HepG2 (cell line): ENCODE data around the gene DPAGT1. TPM values are rescaled to one million over a fixed set of nuclear protein-coding genes. Genes with fewer than 3 reads are reported as not detected.

Experiments
- BATF2 ChIP-seq: sonication (generic); formaldehyde crosslinking; IDR thresholded peaks from 2 replicates; pipeline ENCODE4 v1.8.0; 2022; ENCODE audit warnings: mild to moderate bottlenecking, missing genetic modification reagents, moderate library complexity
- KAT8 ChIP-seq: IDR thresholded peaks from 2 replicates; pipeline ENCODE4 v1.6.1; 2016; ENCODE audit warnings: missing genetic modification reagents, missing compliant biosample characterization
- KMT2A ChIP-seq: sonication (generic); formaldehyde crosslinking; IDR thresholded peaks from 2 replicates; pipeline ENCODE4 v1.4.0; 2020; ENCODE audit warnings: missing genetic modification reagents
- MIER3 ChIP-seq: IDR thresholded peaks from 2 replicates; pipeline ENCODE4 v1.6.1; 2016; ENCODE audit warnings: missing compliant biosample characterization, borderline replicate concordance
- NFYC ChIP-seq: IDR thresholded peaks from 2 replicates; pipeline ENCODE4 v1.6.1; 2016; ENCODE audit warnings: missing genetic modification reagents, missing compliant biosample characterization
- PAWR ChIP-seq: sonication (generic); formaldehyde crosslinking; IDR thresholded peaks from 2 replicates; pipeline ENCODE4 v1.4.0; 2020; ENCODE audit warnings: missing genetic modification reagents, mild to moderate bottlenecking, borderline replicate concordance
- SAP130 ChIP-seq: IDR thresholded peaks from 2 replicates; pipeline ENCODE4 v1.6.1; 2016; ENCODE audit warnings: low read depth
- TEAD2 ChIP-seq: sonication (generic); formaldehyde crosslinking; IDR thresholded peaks from 2 replicates; pipeline ENCODE4 v1.9.0; 2021; ENCODE audit warnings: missing genetic modification reagents
- YY1 ChIP-seq: IDR thresholded peaks from 2 replicates; pipeline ENCODE4 v1.6.1; 2011; ENCODE audit warnings: low read length, low read depth, moderate library complexity, mild to moderate bottlenecking; ENCODE audit not compliant: insufficient read depth, insufficient replicate concordance
- ZBTB26 ChIP-seq: IDR thresholded peaks from 2 replicates; pipeline ENCODE4 v1.6.1; 2016; ENCODE audit warnings: missing compliant biosample characterization, missing genetic modification reagents, borderline replicate concordance
- ZFP36L2 ChIP-seq: sonication (generic); formaldehyde crosslinking; IDR thresholded peaks from 2 replicates; pipeline ENCODE4 v1.4.0; 2020; ENCODE audit warnings: missing genetic modification reagents
- ZNF230 ChIP-seq: sonication (generic); formaldehyde crosslinking; IDR thresholded peaks from 2 replicates; pipeline ENCODE4 v1.4.0; 2020; ENCODE audit warnings: mild to moderate bottlenecking, missing genetic modification reagents
- ZNF253 ChIP-seq: sonication (generic); formaldehyde crosslinking; IDR thresholded peaks from 2 replicates; pipeline ENCODE4 v1.8.0; 2022; ENCODE audit warnings: mild to moderate bottlenecking, missing genetic modification reagents, borderline replicate concordance
- ZNF260 ChIP-seq: sonication (generic); formaldehyde crosslinking; IDR thresholded peaks from 2 replicates; pipeline ENCODE4 v1.4.0; 2020; ENCODE audit warnings: missing genetic modification reagents, low read depth, mild to moderate bottlenecking, borderline replicate concordance
- polyA plus RNA-seq, 8 experiments: library from polyadenylated mRNA; depleted of rRNA in 3 of 8; stranded (reverse) in 7 of 8; unstranded in 1 of 8; fragments of >200 nt; fragmentation: Illumina TruSeq in 4 of 8; extraction: Trizol in 4 of 8; gene quantifications; 2 replicates each; pipeline versions ENCODE4 v1.2.1 to v1.2.3, GENCODE V29; 2011 to 2016; ENCODE audit warnings: low read depth in 4 of 8, missing spikeins in 1 of 8, mixed read lengths in 1 of 8; ENCODE audit not compliant: insufficient read depth in 1 of 8
- total RNA-seq, 5 experiments: library from RNA; depleted of rRNA; stranded (reverse); fragments of >200 nt; fragmentation: Illumina TruSeq; extraction: Trizol; gene quantifications; 2 replicates each; pipeline ENCODE4 v1.2.3, GENCODE V29; 2016; ENCODE audit warnings: low read depth in 1 of 5
- TF ChIP-seq, protein P1 (sequence below): IDR thresholded peaks from 2 replicates; pipeline ENCODE4 v1.6.1; 2016; ENCODE audit warnings: low read depth, missing genetic modification reagents, missing compliant biosample characterization
- TF ChIP-seq, protein P2 (sequence below): sonication (generic); formaldehyde crosslinking; IDR thresholded peaks from 2 replicates; pipeline ENCODE4 v1.4.0; 2020; ENCODE audit warnings: missing genetic modification reagents, borderline replicate concordance

DPAGT1 gene
- total and polyA plus RNA-seq, 2 of the 13 experiments (the other 11 are each of a cell fraction or from before 2014, with no cell fraction given) = 37.6 to 70.7 TPM

GRCh38 chr11:119121008-119121810 is 19.6 kb upstream of the DPAGT1 start, which contains the start of gene HINFP (continued):
- TF ChIP-seq MIER3 (peak; percentile 9; the same call in 1 of the 2 replicates), ZNF230 (peak; percentile 37; the same call in 1 of the 2 replicates), ZNF253 (CRISPR knock-in tag) (no peak), BATF2 (CRISPR knock-in tag) (0 out of 2 replicates have a peak, but pooled peaks have one; percentile 47), PAWR (CRISPR knock-in tag) (no peak), ZBTB26 (CRISPR knock-in tag) (no peak), ZFP36L2 (CRISPR knock-in tag) (no peak), KMT2A (CRISPR knock-in tag) (peak; percentile 84), NFYC (CRISPR knock-in tag) (peak; percentile 95), KAT8 (CRISPR knock-in tag) (peak; percentile 85), YY1 (peak; percentile 19), TEAD2 (CRISPR knock-in tag) (no peak), ZNF260 (CRISPR knock-in tag) (no peak), SAP130 (CRISPR knock-in tag) (peak; percentile 96)
- TF ChIP-seq, protein P1, sequence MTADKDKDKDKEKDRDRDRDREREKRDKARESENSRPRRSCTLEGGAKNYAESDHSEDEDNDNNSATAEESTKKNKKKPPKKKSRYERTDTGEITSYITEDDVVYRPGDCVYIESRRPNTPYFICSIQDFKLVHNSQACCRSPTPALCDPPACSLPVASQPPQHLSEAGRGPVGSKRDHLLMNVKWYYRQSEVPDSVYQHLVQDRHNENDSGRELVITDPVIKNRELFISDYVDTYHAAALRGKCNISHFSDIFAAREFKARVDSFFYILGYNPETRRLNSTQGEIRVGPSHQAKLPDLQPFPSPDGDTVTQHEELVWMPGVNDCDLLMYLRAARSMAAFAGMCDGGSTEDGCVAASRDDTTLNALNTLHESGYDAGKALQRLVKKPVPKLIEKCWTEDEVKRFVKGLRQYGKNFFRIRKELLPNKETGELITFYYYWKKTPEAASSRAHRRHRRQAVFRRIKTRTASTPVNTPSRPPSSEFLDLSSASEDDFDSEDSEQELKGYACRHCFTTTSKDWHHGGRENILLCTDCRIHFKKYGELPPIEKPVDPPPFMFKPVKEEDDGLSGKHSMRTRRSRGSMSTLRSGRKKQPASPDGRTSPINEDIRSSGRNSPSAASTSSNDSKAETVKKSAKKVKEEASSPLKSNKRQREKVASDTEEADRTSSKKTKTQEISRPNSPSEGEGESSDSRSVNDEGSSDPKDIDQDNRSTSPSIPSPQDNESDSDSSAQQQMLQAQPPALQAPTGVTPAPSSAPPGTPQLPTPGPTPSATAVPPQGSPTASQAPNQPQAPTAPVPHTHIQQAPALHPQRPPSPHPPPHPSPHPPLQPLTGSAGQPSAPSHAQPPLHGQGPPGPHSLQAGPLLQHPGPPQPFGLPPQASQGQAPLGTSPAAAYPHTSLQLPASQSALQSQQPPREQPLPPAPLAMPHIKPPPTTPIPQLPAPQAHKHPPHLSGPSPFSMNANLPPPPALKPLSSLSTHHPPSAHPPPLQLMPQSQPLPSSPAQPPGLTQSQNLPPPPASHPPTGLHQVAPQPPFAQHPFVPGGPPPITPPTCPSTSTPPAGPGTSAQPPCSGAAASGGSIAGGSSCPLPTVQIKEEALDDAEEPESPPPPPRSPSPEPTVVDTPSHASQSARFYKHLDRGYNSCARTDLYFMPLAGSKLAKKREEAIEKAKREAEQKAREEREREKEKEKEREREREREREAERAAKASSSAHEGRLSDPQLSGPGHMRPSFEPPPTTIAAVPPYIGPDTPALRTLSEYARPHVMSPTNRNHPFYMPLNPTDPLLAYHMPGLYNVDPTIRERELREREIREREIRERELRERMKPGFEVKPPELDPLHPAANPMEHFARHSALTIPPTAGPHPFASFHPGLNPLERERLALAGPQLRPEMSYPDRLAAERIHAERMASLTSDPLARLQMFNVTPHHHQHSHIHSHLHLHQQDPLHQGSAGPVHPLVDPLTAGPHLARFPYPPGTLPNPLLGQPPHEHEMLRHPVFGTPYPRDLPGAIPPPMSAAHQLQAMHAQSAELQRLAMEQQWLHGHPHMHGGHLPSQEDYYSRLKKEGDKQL (CRISPR knock-in tag) = peak; percentile 5; the same call in 1 of the 2 replicates
- TF ChIP-seq, protein P2, sequence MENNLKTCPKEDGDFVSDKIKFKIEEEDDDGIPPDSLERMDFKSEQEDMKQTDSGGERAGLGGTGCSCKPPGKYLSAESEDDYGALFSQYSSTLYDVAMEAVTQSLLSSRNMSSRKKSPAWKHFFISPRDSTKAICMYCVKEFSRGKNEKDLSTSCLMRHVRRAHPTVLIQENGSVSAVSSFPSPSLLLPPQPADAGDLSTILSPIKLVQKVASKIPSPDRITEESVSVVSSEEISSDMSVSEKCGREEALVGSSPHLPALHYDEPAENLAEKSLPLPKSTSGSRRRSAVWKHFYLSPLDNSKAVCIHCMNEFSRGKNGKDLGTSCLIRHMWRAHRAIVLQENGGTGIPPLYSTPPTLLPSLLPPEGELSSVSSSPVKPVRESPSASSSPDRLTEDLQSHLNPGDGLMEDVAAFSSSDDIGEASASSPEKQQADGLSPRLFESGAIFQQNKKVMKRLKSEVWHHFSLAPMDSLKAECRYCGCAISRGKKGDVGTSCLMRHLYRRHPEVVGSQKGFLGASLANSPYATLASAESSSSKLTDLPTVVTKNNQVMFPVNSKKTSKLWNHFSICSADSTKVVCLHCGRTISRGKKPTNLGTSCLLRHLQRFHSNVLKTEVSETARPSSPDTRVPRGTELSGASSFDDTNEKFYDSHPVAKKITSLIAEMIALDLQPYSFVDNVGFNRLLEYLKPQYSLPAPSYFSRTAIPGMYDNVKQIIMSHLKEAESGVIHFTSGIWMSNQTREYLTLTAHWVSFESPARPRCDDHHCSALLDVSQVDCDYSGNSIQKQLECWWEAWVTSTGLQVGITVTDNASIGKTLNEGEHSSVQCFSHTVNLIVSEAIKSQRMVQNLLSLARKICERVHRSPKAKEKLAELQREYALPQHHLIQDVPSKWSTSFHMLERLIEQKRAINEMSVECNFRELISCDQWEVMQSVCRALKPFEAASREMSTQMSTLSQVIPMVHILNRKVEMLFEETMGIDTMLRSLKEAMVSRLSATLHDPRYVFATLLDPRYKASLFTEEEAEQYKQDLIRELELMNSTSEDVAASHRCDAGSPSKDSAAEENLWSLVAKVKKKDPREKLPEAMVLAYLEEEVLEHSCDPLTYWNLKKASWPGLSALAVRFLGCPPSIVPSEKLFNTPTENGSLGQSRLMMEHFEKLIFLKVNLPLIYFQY (CRISPR knock-in tag) = 0 out of 2 replicates have a peak, but pooled peaks have one; percentile 11
